SK-N-MC (cell line): ENCODE measurements around the gene HOTAIR.

ENCODE experiments used
- EZH2 ChIP-seq: fragments of 200-600 bp; sonication (generic); IDR thresholded peaks from one replicate; pipeline ENCODE4 v1.6.1; 2017; ENCODE audit warnings: antibody characterized with exemption
- FOXP2 ChIP-seq: optimal IDR thresholded peaks from 2 replicates; pipeline ENCODE3; 2011; ENCODE audit warnings: mild to moderate bottlenecking, moderate library complexity; ENCODE audit not compliant: insufficient read depth; ENCODE audit errors: extremely low read length, control extremely low read depth
- POLR2AphosphoS5 ChIP-seq: IDR thresholded peaks from 2 replicates; pipeline ENCODE4 v1.6.1; 2012; ENCODE audit warnings: mild to moderate bottlenecking, low read depth, low read length, borderline replicate concordance

DNA sequence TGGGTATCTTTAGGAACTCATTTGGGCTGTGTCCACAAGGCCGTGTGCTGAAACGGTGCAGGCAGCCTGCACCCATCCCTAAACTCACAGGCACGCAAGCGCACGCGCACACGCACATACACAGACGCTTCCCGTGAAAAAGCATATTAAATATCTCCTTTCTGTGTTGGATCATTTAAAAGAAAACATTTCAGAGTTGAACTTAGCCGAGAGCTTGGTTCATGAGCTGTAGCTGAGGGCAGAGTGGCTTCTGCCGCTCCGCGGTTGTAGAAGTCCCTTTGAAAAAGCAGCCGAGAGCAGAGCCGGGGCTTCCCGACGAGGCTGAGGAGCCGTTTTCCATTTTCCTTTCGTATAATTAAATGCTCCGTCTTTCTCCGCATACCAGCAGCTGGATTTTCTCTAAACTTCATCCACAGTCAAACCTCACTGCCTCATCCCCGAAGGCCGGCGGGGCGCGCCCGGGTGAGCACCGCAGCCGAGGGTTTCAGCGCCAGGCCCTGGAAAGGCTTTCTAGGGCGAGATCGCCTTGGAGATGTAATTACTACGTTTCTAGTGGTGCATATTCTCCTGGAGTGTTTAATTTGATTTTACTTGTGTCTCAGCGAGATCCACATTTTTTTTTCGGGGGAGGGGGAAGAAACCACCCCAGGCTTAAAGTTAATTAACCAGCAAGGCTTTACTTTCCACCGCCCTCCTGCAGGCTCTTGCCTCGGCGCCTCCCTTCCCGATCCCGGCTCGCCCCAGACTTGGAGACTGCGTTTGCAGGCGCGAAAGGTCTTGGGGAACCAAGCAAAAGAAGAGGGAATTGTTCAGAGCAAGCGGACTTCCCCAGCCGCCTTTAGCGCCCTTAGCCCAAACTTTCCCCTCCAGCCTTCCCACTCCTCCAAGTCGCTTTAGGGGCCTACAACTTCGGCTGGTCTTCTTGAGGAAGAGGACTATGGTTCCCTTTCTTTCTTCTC lies 39.1 kb downstream of the HOTAIR start:
- no peak for TF ChIP-seq EZH2
- no peak for TF ChIP-seq POLR2AphosphoS5
- no peak for TF ChIP-seq FOXP2
